PC-9 (cell line): ENCODE data around the gene COL4A6. TPM values are rescaled to one million over a fixed set of nuclear protein-coding genes. Genes with fewer than 3 reads are reported as not detected.

ENCODE experiments used
- BruUV-seq: library from RNA; stranded (reverse); fragments of 400-500 nt; replicated peaks from 2 replicates; lab custom pipeline; 2021; lab: Mats Ljungman, UMichigan
- CTCF ChIA-PET: fragments of 300-600 bp; sonication (Branson Sonifier 250); formaldehyde crosslinking; loops from one replicate; lab custom pipeline; 2022; ENCODE audit warnings: antibody characterized with exemption; lab: Charles Lee
- POLR2A ChIA-PET: fragments of 300-600 bp; sonication (Branson Sonifier 250); formaldehyde crosslinking; loops from one replicate; lab custom pipeline; 2022; ENCODE audit warnings: antibody characterized with exemption; ENCODE audit not compliant: unreplicated experiment; lab: Charles Lee
- DNase-seq, 2 experiments: peaks; one replicate each; pipeline versions ENCODE4 v3.0.0 to v3.0.0-alpha.2; 2015 to 2022; ENCODE audit warnings: mixed read lengths in 1 of 2
- H2AFZ ChIP-seq: fragments of 200-600 bp; sonication (generic); 2 replicates; pipeline ENCODE4 v1.8.1; 2017; ENCODE audit warnings: antibody characterized with exemption
- H3F3A ChIP-seq: fragments of 200-600 bp; sonication (generic); 2 replicates; pipeline ENCODE4 v1.8.1; 2017; ENCODE audit warnings: antibody characterized with exemption, mild to moderate bottlenecking, low read depth; ENCODE audit not compliant: insufficient read depth
- H3K27ac ChIP-seq: fragments of 200-600 bp; sonication (generic); 2 replicates; pipeline ENCODE4 v1.6.1; 2016; ENCODE audit warnings: mixed run types
- H3K27me3 ChIP-seq: fragments of 200-600 bp; sonication (generic); 2 replicates; pipeline ENCODE4 v1.6.1; 2016; ENCODE audit warnings: low read depth, mixed run types; ENCODE audit not compliant: insufficient read depth
- H3K36me3 ChIP-seq: fragments of 200-600 bp; sonication (generic); 2 replicates; pipeline ENCODE4 v1.6.1; 2016; ENCODE audit warnings: low read depth, mixed run types
- H3K4me1 ChIP-seq: fragments of 200-600 bp; sonication (generic); replicated peaks from 2 replicates; pipeline ENCODE4 v1.6.1; 2016; ENCODE audit warnings: mixed run types; ENCODE audit not compliant: insufficient read depth
- H3K4me2 ChIP-seq: fragments of 200-600 bp; sonication (generic); 2 replicates; pipeline ENCODE4 v1.6.1; 2017; ENCODE audit warnings: mixed run types
- H3K4me3 ChIP-seq: fragments of 200-600 bp; sonication (generic); 2 replicates; pipeline ENCODE4 v1.6.1; 2016; ENCODE audit warnings: mixed run types
- H3K79me2 ChIP-seq: fragments of 200-600 bp; sonication (generic); 2 replicates; pipeline ENCODE4 v1.6.1; 2017; ENCODE audit warnings: low read depth, mixed run types
- H3K9me2 ChIP-seq: fragments of 200-600 bp; sonication (generic); 2 replicates; pipeline ENCODE4 v1.8.1; 2017; ENCODE audit warnings: mild to moderate bottlenecking; ENCODE audit not compliant: insufficient read depth
- H3K9me3 ChIP-seq: fragments of 200-600 bp; sonication (generic); 2 replicates; pipeline ENCODE4 v1.8.1; 2016; ENCODE audit warnings: low read depth; ENCODE audit not compliant: insufficient read depth
- H4K20me1 ChIP-seq: fragments of 200-600 bp; sonication (generic); 2 replicates; pipeline ENCODE4 v1.8.1; 2017; ENCODE audit not compliant: insufficient read depth
- EZH2 ChIP-seq: fragments of 200-600 bp; sonication (generic); IDR thresholded peaks from 2 replicates; pipeline ENCODE4 v1.8.0; 2017; ENCODE audit warnings: antibody characterized with exemption, low read depth
- intact Hi-C: fragments of 100-400 bp; cut with micrococcal nuclease; formaldehyde crosslinking; loops from one replicate; pipeline ENCODE4 v1.10.0; 2022; ENCODE audit not compliant: unreplicated experiment
- total RNA-seq: library from RNA; stranded (reverse); gene quantifications from 2 replicates; pipeline ENCODE4 v1.2.3, GENCODE V29; 2021
- TF ChIP-seq, protein P1 (sequence below): fragments of 200-600 bp; sonication (generic); conservative IDR thresholded peaks from 2 replicates; pipeline ENCODE4 v1.6.1; 2017; ENCODE audit warnings: mixed run types, antibody characterized with exemption, mild to moderate bottlenecking, moderate library complexity

The COL4A6 gene
- total RNA-seq, 1 experiment from 2014 or later = 15.5 TPM

DNA sequence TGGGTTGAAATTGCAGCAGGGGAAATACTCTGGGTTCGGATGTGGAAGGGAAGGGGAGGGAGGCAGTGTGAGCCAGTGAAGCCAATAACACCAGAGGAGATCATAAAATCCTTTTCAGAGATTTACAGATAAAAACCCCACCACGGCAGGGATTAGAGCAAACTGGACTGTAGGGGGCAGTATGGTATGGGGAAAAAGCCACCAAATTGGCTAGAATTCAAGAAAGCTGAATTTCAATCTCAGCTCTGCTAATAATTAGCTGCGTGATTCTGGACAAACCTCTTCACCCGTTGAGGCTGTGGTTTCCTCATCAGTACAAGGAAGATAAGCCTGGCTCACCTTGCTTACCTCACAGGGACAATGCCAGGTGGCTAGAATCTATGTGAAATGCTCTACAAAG, 238.5 kb downstream of the COL4A6 start:
- H3K27ac ChIP-seq = no peak overlapping the region
- H3K4me1 ChIP-seq = no peaks in the 10 kb centered on the region
- no peaks in the 10 kb centered on the region for H3K36me3 ChIP-seq
- no TSS peak for BruUV-seq
- no peaks in the 10 kb centered on the region for H3F3A ChIP-seq
- H4K20me1 ChIP-seq = no peaks in the 10 kb centered on the region
- H3K4me2 ChIP-seq = no peak overlapping the region
- H2AFZ ChIP-seq = no peak overlapping the region
- no peak for TF ChIP-seq EZH2
- TF ChIP-seq, protein P1, sequence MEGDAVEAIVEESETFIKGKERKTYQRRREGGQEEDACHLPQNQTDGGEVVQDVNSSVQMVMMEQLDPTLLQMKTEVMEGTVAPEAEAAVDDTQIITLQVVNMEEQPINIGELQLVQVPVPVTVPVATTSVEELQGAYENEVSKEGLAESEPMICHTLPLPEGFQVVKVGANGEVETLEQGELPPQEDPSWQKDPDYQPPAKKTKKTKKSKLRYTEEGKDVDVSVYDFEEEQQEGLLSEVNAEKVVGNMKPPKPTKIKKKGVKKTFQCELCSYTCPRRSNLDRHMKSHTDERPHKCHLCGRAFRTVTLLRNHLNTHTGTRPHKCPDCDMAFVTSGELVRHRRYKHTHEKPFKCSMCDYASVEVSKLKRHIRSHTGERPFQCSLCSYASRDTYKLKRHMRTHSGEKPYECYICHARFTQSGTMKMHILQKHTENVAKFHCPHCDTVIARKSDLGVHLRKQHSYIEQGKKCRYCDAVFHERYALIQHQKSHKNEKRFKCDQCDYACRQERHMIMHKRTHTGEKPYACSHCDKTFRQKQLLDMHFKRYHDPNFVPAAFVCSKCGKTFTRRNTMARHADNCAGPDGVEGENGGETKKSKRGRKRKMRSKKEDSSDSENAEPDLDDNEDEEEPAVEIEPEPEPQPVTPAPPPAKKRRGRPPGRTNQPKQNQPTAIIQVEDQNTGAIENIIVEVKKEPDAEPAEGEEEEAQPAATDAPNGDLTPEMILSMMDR = peak; percentile 77
- ChIA-PET CTCF (interaction anchor here (0.7 to 1.2 kb wide), 2 partner anchors 337 to 1185 kb away, joined by 4 to 5 read pairs; no protein-coding TSS in a partner anchor), POLR2A (interaction anchor here (0.6 kb wide), 1 partner anchor 109 kb away, joined by 4 read pairs; no protein-coding TSS in a partner anchor)
- no peaks in the 10 kb centered on the region for H3K9me2 ChIP-seq
- no peaks in the 10 kb centered on the region for H3K27me3 ChIP-seq
- H3K9me3 ChIP-seq = no peaks in the 10 kb centered on the region
- H3K79me2 ChIP-seq = no peaks in the 10 kb centered on the region
- intact Hi-C loops = loop anchor here (1.0 to 10.0 kb wide), 4 partner anchors 338 to 1688 kb away; partner anchors contain the start of gene GUCY2F
- DNase-seq = peak; percentile 43 to 44
- no peak overlapping the region for H3K4me3 ChIP-seq

DNA sequence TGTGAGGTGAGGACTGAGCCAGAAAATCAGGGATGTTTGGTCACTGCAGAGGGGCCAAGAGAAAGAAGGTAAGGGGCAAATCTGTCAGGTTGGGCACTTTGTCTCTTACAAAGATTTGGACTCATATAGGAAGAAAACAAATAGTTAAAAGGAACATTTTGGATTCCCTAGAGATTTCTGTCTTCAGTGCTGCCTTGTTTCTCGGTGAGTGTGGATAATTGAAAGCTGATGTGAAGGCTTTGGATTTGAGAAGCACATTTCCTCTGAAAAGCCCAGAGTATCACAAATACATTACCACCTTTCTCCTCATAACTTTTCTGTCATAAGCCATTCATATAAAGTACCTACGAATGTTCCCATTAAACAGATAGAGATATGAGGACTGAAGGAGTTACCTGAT, 239.2 kb downstream of the COL4A6 start:
- no peak for DNase-seq
- CTCF ChIA-PET = no interaction called here
- no peaks in the 10 kb centered on the region for H4K20me1 ChIP-seq
- no peaks in the 10 kb centered on the region for H3K9me2 ChIP-seq
- H3K79me2 ChIP-seq = no peaks in the 10 kb centered on the region
- POLR2A ChIA-PET = no interaction called here
- H3K4me3 ChIP-seq = no peak overlapping the region
- H3K4me2 ChIP-seq = no peak overlapping the region
- H3F3A ChIP-seq = no peaks in the 10 kb centered on the region
- intact Hi-C loops = loop anchor here (1.0 to 5.0 kb wide), 3 partner anchors 338 to 1688 kb away; no protein-coding TSS in a partner anchor
- no peak overlapping the region for H3K27ac ChIP-seq
- BruUV-seq = no TSS peak
- no peaks in the 10 kb centered on the region for H3K27me3 ChIP-seq
- no peaks in the 10 kb centered on the region for H3K9me3 ChIP-seq
- no peaks in the 10 kb centered on the region for H3K4me1 ChIP-seq
- H2AFZ ChIP-seq = no peak overlapping the region
- TF ChIP-seq, protein P1 = no peak
- no peak for TF ChIP-seq EZH2
- no peaks in the 10 kb centered on the region for H3K36me3 ChIP-seq

DNA sequence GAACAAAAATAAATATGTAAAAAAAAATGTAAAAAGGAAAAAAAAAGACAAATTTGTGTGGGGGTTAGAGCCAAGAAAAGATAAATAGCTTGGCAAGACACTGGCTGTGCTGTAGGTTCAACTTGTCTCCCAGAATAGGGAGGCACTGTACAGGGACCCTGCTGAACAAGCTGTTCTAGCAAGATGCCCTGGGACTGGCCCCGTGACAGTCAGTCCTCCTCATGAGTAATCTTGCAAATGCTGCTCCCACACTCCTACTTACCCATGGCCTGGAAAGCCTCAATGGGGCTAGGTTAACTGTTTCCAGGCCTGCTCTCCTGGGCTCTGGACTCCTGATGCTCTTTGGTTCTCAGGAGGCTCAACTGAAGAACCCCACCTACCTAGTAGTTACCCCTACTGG, 239.8 kb downstream of the COL4A6 start:
- Histone ChIP-seq H4K20me1 (no peaks in the 10 kb centered on the region), H2AFZ (no peak overlapping the region), H3K9me2 (no peaks in the 10 kb centered on the region), H3K79me2 (no peaks in the 10 kb centered on the region), H3K27me3 (no peaks in the 10 kb centered on the region), H3K4me3 (no peak overlapping the region), H3K36me3 (no peaks in the 10 kb centered on the region), H3K9me3 (no peaks in the 10 kb centered on the region), H3K4me1 (no peaks in the 10 kb centered on the region), H3K27ac (no peak overlapping the region), H3F3A (no peaks in the 10 kb centered on the region), H3K4me2 (no peak overlapping the region)
- intact Hi-C loops = loop anchor here (5.0 kb wide), 2 partner anchors 499 to 1689 kb away; no protein-coding TSS in a partner anchor
- ChIA-PET CTCF (no interaction called here), POLR2A (no interaction called here)
- no peak for TF ChIP-seq EZH2
- TF ChIP-seq, protein P1 = no peak
- no peak for DNase-seq
- BruUV-seq = no TSS peak
